Gastrocnemius medialis (tissue), 4 donors: ENCODE results near the gene NCAM2.

ENCODE experiments used
- POLR2A ChIP-seq, 2 donors: fragments of 450-650 bp; IDR thresholded peaks; one replicate each; pipeline ENCODE4 v1.6.1; 2017; ENCODE audit warnings: antibody characterized with exemption in 2 of 2, mild to moderate bottlenecking in 2 of 2, moderate library complexity in 2 of 2
- TF ChIP-seq, protein P1 (sequence below), 5 experiments: fragments of 450-650 bp in 3 of 5; fragments of 200-600 bp in 2 of 5; sonication (generic) in 2 of 5; IDR thresholded peaks in 4 of 5; conservative IDR thresholded peaks in 1 of 5; 1 replicate in 4 of 5; 2 replicates in 1 of 5; pipeline ENCODE4 v1.5.1; 2016 to 2019; ENCODE audit warnings: antibody characterized with exemption in 5 of 5, mild to moderate bottlenecking in 3 of 5, moderate library complexity in 3 of 5

GRCh38 chr21:21268061-21268471, 269.9 kb downstream of the NCAM2 start:
- TF ChIP-seq, protein P1, sequence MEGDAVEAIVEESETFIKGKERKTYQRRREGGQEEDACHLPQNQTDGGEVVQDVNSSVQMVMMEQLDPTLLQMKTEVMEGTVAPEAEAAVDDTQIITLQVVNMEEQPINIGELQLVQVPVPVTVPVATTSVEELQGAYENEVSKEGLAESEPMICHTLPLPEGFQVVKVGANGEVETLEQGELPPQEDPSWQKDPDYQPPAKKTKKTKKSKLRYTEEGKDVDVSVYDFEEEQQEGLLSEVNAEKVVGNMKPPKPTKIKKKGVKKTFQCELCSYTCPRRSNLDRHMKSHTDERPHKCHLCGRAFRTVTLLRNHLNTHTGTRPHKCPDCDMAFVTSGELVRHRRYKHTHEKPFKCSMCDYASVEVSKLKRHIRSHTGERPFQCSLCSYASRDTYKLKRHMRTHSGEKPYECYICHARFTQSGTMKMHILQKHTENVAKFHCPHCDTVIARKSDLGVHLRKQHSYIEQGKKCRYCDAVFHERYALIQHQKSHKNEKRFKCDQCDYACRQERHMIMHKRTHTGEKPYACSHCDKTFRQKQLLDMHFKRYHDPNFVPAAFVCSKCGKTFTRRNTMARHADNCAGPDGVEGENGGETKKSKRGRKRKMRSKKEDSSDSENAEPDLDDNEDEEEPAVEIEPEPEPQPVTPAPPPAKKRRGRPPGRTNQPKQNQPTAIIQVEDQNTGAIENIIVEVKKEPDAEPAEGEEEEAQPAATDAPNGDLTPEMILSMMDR (IDR thresholded peaks at IDR 0.05 in 4 of 5, conservative IDR thresholded peaks at IDR 0.05 in 1 of 5), result no peak
- no peak for TF ChIP-seq POLR2A (IDR thresholded peaks at IDR 0.05)
